AG09319 (cell line): ENCODE data around the gene CELA2B.
"Not testable (repeated sequence)": the region's sequence is repeated elsewhere in the genome, so short reads cannot be mapped to it uniquely, and the experiment has no call there.

Experiments
- DNase-seq: peaks from one replicate; pipeline ENCODE4 v3.0.0-alpha.2; 2010; ENCODE audit warnings: low read depth; ENCODE audit errors: extremely low read depth
- TF ChIP-seq, protein P1 (sequence below): IDR thresholded peaks from 2 replicates; pipeline ENCODE4 v1.5.1; 2011; ENCODE audit warnings: low read depth, mild to moderate bottlenecking, inconsistent platforms, low read length, moderate library complexity

CELA2B gene

DNA sequence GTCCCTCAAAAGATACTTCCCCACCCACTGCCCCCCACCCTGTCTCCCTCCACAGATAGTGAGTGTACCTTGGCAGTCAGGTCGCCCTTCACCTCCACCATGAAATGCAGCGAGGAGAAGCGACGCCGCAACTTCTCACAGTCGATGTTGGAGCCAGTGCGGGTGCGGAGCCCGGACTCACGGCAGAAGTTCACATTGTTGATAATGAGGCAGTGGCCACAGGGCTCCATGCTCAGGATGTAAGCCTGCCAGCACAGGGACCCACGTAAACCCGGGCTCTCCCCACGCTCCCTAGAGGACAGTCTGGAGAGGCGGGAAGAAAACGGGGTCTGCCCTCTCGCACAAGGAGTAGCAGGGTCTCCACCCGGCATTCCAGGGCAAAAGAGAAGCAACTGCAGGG is 30.9 kb downstream of the CELA2B start:
- TF ChIP-seq, protein P1, sequence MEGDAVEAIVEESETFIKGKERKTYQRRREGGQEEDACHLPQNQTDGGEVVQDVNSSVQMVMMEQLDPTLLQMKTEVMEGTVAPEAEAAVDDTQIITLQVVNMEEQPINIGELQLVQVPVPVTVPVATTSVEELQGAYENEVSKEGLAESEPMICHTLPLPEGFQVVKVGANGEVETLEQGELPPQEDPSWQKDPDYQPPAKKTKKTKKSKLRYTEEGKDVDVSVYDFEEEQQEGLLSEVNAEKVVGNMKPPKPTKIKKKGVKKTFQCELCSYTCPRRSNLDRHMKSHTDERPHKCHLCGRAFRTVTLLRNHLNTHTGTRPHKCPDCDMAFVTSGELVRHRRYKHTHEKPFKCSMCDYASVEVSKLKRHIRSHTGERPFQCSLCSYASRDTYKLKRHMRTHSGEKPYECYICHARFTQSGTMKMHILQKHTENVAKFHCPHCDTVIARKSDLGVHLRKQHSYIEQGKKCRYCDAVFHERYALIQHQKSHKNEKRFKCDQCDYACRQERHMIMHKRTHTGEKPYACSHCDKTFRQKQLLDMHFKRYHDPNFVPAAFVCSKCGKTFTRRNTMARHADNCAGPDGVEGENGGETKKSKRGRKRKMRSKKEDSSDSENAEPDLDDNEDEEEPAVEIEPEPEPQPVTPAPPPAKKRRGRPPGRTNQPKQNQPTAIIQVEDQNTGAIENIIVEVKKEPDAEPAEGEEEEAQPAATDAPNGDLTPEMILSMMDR, result no peak

DNA sequence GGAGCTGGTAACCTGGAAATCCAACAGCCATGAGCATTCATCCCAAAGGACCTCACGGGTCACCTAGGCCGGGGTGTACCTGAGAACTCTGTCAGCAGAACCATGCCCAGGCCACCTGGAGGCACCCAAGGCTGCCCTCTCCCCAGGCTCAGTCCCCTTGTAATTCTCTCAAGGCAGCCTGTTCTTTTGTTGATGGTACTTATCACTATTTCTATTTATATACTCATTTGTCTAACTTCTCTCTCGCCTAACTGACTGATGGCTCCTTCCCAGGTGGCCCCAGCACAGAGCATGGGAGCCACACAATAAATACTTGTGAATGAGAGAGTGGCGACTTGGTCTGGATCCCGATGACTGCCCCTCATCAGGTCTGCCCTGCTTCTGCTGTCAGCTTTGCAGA is 31.4 kb downstream of the CELA2B start:
- DNase-seq, result no peak
- TF ChIP-seq, protein P1, result no peak

More for the DNA sequence above, 30.9 kb downstream of the CELA2B start:
- DNase-seq, result no peak

DNA sequence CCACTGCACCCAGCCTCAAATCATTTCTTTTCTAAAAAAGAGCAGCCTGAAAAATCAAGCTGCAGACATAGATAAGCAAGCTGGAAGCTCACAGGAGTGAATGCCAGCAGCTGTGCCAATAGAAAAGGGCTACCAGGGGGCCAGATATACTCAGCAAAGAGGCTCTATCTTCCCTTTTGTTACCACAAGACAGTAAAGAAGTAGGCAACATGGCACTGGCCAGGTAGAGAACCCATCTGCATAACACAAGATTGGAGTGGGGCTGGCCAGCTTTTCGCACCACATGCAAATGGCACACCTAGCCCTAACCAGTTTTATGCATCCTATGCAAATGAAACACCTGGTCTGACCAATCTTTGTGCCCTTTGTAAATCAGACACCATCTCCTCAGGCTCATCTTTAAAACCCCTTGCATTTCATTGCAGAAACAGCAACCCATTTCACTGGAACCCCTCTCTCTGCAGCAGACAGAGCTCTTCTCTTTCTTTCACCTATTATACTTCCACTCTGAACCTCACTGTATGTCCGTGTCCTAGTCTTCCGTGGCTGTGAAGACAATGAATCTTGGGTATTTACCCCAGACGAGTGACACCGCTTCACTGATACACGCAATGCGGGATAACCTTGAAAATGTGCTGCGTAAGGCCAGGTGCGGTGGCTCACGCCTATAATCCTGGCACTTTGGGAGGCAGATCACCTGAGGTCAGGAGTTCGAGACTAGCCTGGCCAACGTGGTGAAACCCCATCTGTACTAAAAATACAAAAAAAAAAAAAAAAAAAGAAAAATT is 33.0 kb downstream of the CELA2B start:
- TF ChIP-seq, protein P1, result no peak
- no peak for DNase-seq

DNA sequence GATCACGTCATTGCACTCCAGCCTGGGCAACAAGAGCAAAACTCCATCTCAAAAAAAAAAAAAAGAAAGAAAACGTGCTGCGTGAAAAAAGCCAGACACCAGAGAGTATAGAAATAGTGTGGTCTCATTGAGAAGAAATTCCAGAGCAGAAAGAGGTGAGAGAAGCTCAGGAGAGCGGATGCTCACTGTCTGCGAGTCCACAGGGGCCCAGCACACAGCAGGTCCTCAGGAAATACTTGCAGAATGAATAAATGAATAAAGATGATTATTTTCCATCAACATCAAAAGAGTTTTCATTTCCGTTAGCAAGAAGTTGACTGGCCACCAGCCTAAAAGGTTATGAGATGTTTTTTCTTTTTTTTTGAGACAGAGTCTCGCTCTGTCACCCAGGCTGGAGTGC is 33.7 kb downstream of the CELA2B start:
- DNase-seq, result no peak
- TF ChIP-seq, protein P1, result no peak

DNA sequence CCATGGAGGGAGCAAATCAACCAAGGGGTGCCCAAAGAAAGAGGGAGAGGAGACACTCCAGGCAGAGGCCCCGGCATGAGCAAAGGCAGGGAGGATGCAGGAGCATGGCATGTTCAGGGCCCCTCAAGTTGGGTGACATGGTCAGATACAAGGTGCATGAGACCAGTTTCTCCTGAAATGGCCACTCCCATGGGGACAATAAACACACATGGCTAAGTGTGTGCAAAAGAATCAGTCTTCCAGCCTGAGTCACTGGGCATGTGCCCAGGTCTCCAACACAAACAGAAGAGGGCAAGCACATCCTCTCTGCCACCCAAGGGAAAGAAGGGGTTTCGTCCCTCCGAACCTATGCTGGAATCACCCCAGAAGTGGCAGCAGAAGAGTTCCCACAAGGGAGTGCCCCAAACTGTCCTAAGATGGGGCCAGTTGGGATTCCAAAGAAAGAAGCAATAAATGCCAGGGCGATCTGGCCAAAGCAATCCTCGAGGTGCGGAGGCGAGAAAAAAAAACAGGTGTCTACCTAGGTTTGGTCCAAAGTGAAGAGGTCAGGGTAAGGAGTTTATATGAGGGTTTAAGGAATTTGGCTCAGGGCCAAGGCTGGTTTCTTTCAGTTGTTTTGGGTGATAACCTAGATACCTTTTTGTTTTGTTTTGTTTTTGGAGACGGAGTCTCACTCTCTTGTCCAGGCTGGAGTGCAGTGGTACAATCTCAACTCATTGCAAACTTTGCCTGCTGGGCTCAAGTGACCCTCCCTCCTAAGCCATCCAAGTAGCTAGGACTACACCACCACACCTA is 34.9 kb downstream of the CELA2B start:
- DNase-seq, result no peak
- TF ChIP-seq, protein P1, result no peak

DNA sequence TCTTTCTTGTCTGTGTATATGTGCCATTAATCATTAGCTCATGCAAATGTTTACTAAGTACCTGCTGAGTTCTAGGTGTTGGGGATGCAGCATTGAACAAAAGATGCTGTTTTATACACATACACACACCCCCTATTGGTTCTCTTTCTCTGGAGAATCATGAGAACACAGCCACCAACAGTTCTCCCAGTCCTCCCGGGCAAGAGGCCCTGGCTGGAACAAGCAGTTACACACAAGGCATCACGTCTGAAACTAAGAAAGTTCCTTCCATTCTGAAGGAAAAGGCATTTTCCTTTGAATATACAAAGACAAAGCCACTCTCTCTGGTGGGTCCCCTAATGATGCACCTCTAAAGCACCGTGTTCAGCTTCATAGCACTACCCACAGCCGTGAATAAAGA is 37.3 kb downstream of the CELA2B start:
- no peak for DNase-seq
- TF ChIP-seq, protein P1, result no peak

DNA sequence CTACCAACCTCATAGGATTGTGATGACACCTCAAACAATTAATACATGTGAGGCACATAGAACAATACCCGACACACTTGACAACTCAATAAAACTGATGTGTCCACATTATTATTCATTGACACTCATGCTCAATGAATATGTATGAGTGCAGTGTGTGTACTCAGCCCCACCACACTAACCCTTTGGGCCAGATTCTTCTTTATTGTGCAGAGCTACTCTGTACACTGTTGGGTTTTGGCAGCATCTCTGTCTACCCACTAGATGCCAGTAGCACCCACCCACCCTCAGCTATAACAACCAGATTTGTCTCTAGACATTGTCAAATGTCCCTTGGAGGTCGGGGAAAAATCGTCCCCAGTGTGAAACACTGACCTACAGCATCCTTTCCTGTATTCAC is 38.0 kb downstream of the CELA2B start:
- TF ChIP-seq, protein P1, result no peak
- no peak for DNase-seq

DNA sequence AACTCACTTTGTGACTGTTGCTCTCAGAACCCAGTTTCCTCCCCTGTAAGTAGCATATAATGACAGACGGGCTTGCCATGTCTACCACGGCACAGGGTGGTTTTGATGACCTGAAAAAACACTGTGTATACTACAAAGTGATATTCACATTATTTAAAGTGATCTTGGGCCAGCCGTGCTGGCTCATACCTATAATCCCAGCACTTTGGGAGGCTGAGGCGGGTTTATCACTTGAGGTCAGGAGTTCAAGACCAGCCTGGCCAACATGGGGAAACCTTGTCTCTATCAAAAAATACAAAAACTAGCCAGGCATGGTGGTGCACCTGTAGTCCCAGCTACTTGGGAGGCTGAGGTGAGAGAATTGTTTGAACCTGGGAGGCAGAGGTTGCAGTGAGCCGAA is 38.7 kb downstream of the CELA2B start:
- not testable (repeated sequence) for DNase-seq
